WTC11 (cell line): ENCODE measurements around the gene ITPR1.

Source experiments
- NR1H2 ChIP-seq: sonication (generic); formaldehyde crosslinking; IDR thresholded peaks from 2 replicates; pipeline ENCODE4 v1.9.0; 2021; ENCODE audit warnings: mild to moderate bottlenecking, moderate library complexity, missing genetic modification reagents
- SP1 ChIP-seq: sonication (generic); formaldehyde crosslinking; conservative IDR thresholded peaks from 2 replicates; pipeline ENCODE4 v1.8.1; 2022; ENCODE audit warnings: missing genetic modification reagents
- ZNF263 ChIP-seq: sonication (generic); formaldehyde crosslinking; IDR thresholded peaks from 2 replicates; pipeline ENCODE4 v1.8.1; 2022; ENCODE audit warnings: low read depth, mild to moderate bottlenecking, moderate library complexity, missing genetic modification reagents
- TF ChIP-seq, protein P1 (sequence below): fragments of 200-600 bp; IDR thresholded peaks from 2 replicates; pipeline ENCODE4 v1.8.0; 2022; ENCODE audit warnings: antibody characterized with exemption

- TF ChIP-seq SP1 (CRISPR knock-in tag), result no peak
- no peak for TF ChIP-seq ZNF263 (CRISPR knock-in tag)
- TF ChIP-seq, protein P1, sequence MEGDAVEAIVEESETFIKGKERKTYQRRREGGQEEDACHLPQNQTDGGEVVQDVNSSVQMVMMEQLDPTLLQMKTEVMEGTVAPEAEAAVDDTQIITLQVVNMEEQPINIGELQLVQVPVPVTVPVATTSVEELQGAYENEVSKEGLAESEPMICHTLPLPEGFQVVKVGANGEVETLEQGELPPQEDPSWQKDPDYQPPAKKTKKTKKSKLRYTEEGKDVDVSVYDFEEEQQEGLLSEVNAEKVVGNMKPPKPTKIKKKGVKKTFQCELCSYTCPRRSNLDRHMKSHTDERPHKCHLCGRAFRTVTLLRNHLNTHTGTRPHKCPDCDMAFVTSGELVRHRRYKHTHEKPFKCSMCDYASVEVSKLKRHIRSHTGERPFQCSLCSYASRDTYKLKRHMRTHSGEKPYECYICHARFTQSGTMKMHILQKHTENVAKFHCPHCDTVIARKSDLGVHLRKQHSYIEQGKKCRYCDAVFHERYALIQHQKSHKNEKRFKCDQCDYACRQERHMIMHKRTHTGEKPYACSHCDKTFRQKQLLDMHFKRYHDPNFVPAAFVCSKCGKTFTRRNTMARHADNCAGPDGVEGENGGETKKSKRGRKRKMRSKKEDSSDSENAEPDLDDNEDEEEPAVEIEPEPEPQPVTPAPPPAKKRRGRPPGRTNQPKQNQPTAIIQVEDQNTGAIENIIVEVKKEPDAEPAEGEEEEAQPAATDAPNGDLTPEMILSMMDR, result no peak
- no peak for TF ChIP-seq NR1H2
Observed at GRCh38 chr3:4552811-4553210, 59.7 kb downstream of the ITPR1 start.
